Effector CD4-positive, alpha-beta T cell (primary cell): Measurements from ENCODE around the gene CHRNG.
"Not testable (repeated sequence)": the region's sequence is repeated elsewhere in the genome, so short reads cannot be mapped to it uniquely, and the experiment has no call there.

Experiments used
- DNase-seq: peaks from one replicate; pipeline ENCODE4 v3.0.0-alpha.2; 2020

Gene CHRNG

GRCh38 chr2:232528746-232529460 lies 10.6 kb upstream of the CHRNG start:
- no peak for DNase-seq

- DNase-seq = no peak
Measured at GRCh38 chr2:232529806-232530547, 9.5 kb upstream of the CHRNG start.

DNA sequence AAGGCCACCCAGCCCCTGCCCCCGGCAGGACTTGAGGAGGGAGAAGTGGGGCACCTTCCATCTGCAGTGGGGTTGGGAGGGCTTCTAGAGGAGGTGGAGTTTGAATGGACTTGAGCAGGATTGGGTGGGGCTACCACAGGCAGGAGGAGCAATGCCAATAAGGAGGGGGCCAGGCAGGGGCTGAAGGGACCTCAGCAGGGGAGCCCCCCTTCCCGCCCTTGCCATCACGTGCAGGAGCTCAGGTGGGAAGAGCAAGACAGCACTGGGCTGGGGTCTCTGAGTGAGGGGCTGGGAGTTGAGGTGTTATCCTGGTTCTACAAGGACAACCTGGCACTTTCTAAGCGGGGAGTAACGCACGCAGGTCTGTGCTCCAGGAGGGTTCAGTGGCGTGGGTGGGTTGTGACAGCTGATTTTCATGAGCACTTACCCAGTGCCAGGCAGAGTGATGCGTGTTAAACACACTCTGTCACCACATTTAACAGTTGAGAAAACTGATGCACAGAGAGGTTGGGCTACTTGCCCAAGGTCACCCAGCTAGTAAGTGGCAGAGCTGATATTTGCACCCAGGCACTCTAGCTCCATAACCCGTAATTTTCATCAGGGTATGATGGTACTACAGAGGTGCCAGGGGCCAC lies 8.7 kb upstream of the CHRNG start:
- no peak for DNase-seq

DNA sequence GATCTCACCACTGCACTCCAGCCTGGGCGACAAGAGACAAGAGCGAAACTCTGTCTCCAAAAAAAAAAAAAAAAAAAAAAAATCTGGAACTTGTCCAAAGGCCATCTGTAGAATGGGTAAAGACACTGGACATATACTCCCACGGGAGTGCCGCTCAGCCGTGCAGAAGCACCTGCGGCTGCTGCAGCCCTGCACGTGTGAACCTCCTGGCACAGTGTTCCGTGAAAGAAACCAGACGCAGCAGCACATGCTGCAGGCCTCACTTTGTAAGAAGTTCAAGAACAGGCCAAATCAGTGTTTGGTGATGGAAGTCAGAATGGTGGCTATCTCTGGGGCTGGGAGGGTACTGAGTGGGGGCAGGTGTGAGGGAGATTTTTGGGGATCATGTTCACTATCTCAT lies 7.1 kb upstream of the CHRNG start:
- DNase-seq = no peak

GRCh38 chr2:232532821-232533220 lies 6.7 kb upstream of the CHRNG start:
- not testable (repeated sequence) for DNase-seq

GRCh38 chr2:232533944-232534710 lies 5.4 kb upstream of the CHRNG start:
- no peak for DNase-seq

DNA sequence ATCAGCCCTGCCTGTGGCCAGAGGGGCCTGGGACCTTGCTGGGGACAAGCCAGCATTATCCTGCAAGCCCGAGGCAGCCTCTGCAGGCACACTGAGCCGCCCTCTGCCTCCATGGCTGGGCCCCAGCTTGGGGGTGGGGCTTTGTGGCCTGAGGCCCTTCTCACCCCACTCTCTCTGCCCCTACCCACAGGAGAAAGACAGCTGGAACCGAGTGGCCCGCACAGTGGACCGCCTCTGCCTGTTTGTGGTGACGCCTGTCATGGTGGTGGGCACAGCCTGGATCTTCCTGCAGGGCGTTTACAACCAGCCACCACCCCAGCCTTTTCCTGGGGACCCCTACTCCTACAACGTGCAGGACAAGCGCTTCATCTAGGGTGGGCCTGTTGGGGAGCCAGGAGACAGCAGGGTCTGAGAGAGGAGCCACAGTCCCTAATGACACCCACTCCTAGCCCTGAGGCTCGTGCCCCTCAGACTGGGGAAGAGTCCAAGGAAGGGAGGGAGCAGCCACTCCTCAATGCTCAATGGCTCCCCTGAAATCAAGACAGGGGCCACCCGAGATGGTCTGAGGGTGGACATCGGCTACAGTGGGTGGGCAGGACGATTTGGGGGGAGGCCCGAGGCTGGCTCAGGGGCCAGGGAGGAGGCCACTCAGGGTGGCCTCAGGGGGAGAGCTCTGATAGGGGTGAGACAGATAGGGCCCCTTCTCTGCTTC lies 4.4 kb upstream of the CHRNG start:
- DNase-seq = no peak

DNA sequence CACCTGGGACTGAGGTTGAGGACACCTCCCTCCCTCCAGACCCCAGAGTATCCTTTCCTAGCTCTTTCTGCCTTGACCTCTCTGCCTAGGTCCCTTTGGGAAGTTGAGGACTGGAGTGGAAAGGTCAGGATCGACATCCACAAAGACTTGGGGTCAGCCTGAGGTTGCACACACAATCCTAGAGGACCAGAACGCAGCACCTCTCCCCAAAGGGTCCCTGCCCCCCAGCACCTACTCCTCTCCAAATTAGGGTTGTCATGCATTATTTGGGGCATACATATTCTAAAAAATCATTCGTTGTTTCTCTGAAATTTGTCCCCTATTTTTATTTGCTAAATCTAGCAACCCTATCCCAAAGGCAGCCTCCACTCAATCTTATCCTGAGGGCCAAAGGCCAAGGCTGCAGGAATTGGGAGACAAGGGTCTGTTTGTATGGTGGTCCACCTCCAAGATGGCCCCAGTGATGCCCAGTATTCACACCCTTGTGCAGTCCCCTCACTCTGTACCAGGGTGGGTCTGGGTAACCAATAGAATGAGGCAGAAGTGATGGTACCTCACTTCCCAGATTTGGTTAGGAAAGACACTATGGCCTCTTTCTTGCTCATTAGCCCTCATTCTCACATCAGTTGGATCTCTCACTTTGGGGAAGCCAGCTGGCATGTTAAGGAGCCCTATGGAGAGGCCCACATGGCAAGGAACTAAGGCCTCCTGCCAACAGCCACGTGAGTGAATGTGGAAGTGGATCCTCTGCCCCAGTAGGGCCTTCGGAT lies 3.5 kb upstream of the CHRNG start:
- no peak for DNase-seq

- DNase-seq = no peak
Measured at GRCh38 chr2:232537079-232537478, 2.4 kb upstream of the CHRNG start.

DNA sequence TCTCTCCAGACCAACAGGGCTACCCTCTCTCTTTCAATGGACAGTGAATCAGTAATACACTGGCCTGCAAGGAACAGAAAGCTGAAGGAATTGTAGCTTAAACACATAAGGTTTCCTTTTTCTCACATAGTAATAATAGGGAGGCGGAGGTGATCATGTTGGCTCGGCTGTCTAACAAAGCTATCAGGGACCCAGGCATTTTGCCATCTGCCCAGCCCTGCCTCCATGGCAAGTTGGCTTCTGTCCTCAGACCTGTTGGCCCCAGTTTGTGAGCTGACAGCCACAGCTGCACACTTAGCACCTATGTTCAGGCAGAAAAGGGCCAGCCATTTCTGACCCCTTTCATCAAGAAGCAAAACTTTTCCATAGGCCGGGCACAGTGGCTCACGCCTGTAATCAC lies 2.0 kb upstream of the CHRNG start:
- no peak for DNase-seq

DNA sequence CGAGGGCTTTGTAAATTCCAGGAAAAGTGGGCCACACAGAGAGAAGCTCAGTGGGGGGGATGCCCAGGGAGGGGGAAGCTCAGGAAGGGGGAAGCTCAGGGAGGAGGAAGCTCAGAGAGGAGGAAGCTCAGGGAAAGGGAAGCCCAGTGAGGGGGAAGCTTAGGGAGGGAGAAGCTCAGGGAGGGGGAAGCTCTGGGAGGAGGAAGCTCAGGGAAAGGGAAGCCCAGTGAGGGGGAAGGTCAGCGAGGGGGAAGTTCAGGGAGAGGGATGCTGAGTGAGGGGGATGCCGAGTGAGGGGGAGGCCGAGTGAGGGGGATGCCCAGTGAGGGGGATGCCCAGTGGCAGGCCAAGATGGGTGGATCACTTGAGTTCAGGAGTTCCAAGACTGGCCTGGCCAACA lies 821 bp upstream of the CHRNG start:
- DNase-seq = no peak

DNA sequence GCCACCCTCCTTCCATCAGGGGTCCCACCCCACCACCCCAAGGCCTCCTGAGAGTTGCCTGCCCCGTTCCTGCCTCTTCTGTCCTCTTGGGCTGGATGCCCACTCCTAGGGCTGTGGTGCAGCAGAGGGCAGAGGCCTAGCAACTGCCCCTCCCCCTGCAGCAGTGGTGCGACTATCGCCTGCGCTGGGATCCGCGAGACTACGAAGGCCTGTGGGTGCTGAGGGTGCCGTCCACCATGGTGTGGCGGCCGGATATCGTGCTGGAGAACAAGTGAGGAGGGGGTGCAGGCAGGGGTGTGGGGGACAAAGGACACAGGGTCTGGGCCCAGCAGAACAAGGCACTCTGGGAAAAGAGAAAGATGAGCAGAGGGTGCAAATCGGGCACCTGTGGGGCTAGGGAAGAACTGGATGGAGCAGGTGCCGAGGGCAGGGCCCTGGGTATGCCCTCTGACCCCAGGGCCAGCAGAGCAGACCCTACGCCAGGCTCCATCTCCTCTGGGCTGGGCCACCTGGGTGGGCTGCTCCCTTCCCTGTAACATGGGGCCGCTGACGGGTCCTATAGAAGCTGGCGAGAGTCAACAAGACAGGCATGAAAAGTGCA lies 1.0 kb downstream of the CHRNG start:
- DNase-seq = no peak

DNA sequence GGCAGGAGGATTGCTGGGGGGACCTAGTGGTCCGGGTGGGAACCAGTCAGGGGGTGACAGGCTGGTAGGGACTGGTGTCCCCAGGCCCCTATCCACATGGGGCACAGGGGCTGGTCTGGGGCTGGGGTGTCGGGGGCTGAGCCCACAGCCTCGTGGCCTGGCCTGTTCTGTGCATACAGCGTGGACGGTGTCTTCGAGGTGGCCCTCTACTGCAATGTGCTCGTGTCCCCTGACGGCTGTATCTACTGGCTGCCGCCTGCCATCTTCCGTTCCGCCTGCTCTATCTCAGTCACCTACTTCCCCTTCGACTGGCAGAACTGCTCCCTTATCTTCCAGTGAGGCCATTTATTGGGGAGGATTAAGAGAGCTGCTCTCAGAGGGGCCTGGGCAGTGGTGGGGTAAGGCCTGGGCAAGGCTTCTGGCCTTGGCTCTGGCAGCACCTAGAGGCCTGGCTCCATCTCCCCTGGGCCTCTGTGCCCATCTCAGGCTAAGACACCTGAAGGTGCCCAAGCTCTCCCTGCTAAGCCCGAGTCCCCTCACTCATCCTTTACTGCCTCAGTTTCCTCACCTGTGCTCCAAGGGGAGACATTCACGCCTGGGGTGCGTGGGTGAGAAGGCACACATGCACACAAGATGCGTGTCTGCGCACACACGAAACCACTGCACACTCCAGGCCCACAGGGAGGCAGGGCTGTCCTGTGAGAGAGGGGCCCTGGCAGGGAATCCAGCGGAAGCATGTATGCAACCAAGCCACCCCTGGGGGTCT lies 1.9 kb downstream of the CHRNG start:
- DNase-seq = no peak

DNA sequence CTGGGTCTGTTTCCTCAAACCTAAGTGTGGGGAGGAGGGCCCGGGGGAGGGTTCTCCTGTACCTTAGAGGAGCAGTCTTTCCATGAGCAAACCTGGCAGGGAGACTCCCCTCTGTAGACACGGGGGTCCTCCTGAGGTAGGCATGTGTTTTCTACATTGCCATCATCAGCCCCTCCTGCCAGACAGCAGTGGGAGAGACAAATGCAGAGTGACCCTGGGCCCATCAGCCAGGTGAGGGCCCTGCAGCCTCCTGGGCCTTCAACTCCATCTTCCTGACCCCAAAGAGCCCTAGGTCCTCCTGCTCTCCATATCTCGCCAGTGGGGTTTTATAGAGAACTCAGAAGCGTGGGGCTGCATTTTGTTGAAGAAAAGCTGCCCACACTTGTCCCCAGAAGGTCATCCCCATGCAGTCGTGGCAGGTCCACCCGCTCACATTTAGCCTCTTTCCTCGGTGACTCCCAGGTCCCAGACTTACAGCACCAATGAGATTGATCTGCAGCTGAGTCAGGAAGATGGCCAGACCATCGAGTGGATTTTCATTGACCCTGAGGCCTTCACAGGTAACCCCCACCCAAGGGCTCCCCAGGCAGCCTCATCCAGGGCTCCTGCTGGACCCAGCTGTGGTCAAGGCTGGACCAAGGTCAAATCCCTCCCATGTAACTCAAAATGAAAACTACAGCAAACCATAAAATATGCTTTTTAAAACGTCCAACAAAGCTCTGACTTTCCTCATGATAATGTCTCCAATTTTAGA lies 2.6 kb downstream of the CHRNG start:
- no peak for DNase-seq

- no peak for DNase-seq
Measured at GRCh38 chr2:232542715-232543467, 3.4 kb downstream of the CHRNG start.

GRCh38 chr2:232543491-232543890 lies 4.0 kb downstream of the CHRNG start:
- no peak for DNase-seq

DNA sequence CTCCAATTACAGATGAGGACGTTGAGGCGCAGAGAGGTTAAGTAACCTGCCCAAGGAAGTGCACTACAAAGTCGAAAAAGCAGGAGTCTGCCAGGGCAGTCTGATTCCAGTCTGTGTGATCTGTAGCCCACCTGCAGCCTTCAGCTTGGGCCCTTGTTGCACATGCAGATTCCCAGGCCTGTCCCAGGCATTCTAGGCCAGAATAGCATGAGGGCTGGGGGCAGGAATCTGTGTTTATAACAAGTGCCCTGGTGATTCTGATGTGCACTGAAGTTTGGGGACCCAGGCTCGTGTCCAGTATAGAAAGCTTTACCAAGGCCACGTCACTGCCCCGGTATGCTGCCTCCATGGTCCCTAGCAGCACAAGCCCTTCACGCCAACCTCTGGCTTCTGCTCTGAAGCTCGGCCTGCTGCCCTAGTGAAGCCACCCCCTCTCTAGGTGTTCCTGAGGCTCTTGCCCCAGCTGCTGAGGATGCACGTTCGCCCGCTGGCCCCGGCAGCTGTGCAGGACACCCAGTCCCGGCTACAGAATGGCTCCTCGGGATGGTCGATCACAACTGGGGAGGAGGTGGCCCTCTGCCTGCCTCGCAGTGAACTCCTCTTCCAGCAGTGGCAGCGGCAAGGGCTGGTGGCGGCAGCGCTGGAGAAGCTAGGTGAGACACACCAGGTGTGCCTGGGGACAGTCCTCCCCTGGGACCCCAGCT lies 4.6 kb downstream of the CHRNG start:
- DNase-seq = no peak

- DNase-seq = no peak
Measured at GRCh38 chr2:232544674-232545073, 5.2 kb downstream of the CHRNG start.
